Natural killer cell (primary cell): ENCODE data around the gene AIFM3. TPM values are rescaled to one million over a fixed set of nuclear protein-coding genes. Genes with fewer than 3 reads are reported as not detected.
"Not testable (repeated sequence)": the region's sequence is repeated elsewhere in the genome, so short reads cannot be mapped to it uniquely, and the experiment has no call there.

Experiments
- ATAC-seq, 3 donors: fragments of 150-1000 bp in 2 of 3; fragments of 200-7000 bp in 1 of 3; cut with Tn5 transposase; 1 replicate in 1 of 3; 2 replicates in 2 of 3; pipeline ENCODE4 v1.10.0; 2021; ENCODE audit warnings: mild to moderate bottlenecking in 2 of 3, moderate library complexity in 2 of 3
- DNase-seq, 2 donors: peaks; one replicate each; pipeline versions ENCODE4 v3.0.0 to v3.0.0-alpha.2; 2013 to 2021; ENCODE audit warnings: mixed read lengths in 1 of 2
- H3K27ac ChIP-seq: one replicate; pipeline ENCODE4 v1.5.1; 2013; ENCODE audit warnings: mild to moderate bottlenecking, low read length
- H3K27me3 ChIP-seq: one replicate; pipeline ENCODE4 v1.6.1; 2013; ENCODE audit warnings: low read length; ENCODE audit not compliant: control insufficient read depth, insufficient read depth
- H3K36me3 ChIP-seq: one replicate; pipeline ENCODE4 v1.6.1; 2013; ENCODE audit warnings: low read length; ENCODE audit not compliant: control insufficient read depth, insufficient read depth
- H3K4me1 ChIP-seq: one replicate; pipeline ENCODE4 v1.6.1; 2013; ENCODE audit warnings: low read length; ENCODE audit not compliant: control insufficient read depth, insufficient read depth
- H3K4me3 ChIP-seq: one replicate; pipeline ENCODE4 v1.5.1; 2013; ENCODE audit warnings: low read length
- H3K9me3 ChIP-seq: one replicate; pipeline ENCODE4 v1.6.1; 2013; ENCODE audit warnings: low read length; ENCODE audit not compliant: control insufficient read depth, insufficient read depth
- H3K27ac Mint-ChIP-seq, 2 donors: one replicate each; pipeline ENCODE4 v1.8.0; 2022; ENCODE audit warnings: mild to moderate bottlenecking in 2 of 2, mixed read lengths in 2 of 2, moderate library complexity in 1 of 2
- H3K27me3 Mint-ChIP-seq, 2 donors: one replicate each; pipeline ENCODE4 v1.8.0; 2022; ENCODE audit warnings: low read depth in 2 of 2, mixed read lengths in 2 of 2
- H3K36me3 Mint-ChIP-seq: one replicate; pipeline ENCODE4 v1.8.0; 2022; ENCODE audit warnings: mixed read lengths
- H3K4me1 Mint-ChIP-seq, 2 donors: one replicate each; pipeline ENCODE4 v1.8.0; 2022; ENCODE audit warnings: mixed read lengths in 2 of 2
- H3K4me3 Mint-ChIP-seq: one replicate; pipeline ENCODE4 v1.8.0; 2022; ENCODE audit warnings: mild to moderate bottlenecking, moderate library complexity, mixed read lengths
- H3K9me3 Mint-ChIP-seq, 2 donors: one replicate each; pipeline ENCODE4 v1.8.0; 2022; ENCODE audit warnings: mixed read lengths in 2 of 2
- CTCF ChIP-seq: fragments of 200-600 bp; IDR thresholded peaks from one replicate; pipeline ENCODE4 v1.8.0; 2022; ENCODE audit warnings: antibody characterized with exemption
- WGBS: methylation state at CpG from one replicate; pipeline ENCODE4 v1.1.7; 2013; ENCODE audit warnings: missing lambda C conversion rate; ENCODE audit not compliant: insufficient coverage; 5-methylcytosine and 5-hydroxymethylcytosine counted together
- intact Hi-C: fragments of 100-400 bp; cut with micrococcal nuclease; formaldehyde crosslinking; loops from one replicate; pipeline ENCODE4 v1.14.2; 2022
- total RNA-seq, 4 donors: library from RNA; stranded (reverse); fragments of 120-200 nt in 1 of 4; gene quantifications; one replicate each; pipeline versions ENCODE4 v1.2.3 to v1.2.4, GENCODE V29; 2013 to 2022

The AIFM3 gene
- total RNA-seq, 3 donors from 2014 or later (not counting 1 experiment from before 2014, with no cell fraction given): 1.5 to 2.3 (median 2.2) TPM

GRCh38 chr22:20968281-20968977 is 1.4 kb downstream of the AIFM3 start:
- H3K27me3 Mint-ChIP-seq: peaks cover 5 to 10% of the 10 kb centered on the region in 2 donors
- intact Hi-C loops: no loop called here
- no peaks in the 10 kb centered on the region for H3K9me3 Mint-ChIP-seq
- no peaks in the 10 kb centered on the region for H3K36me3 Mint-ChIP-seq
- H3K4me3 Mint-ChIP-seq: no peak overlapping the region
- no peak overlapping the region for H3K27ac Mint-ChIP-seq
- no peak for DNase-seq
- TF ChIP-seq CTCF: no peak
- WGBS: 87% methylated on average over 5 of the region's 7 CpGs
- Histone ChIP-seq H3K36me3 (no peaks in the 10 kb centered on the region), H3K4me1 (peaks cover 43% of the 10 kb centered on the region), H3K4me3 (no peak overlapping the region), H3K27me3 (peaks cover 9% of the 10 kb centered on the region), H3K27ac (no peak overlapping the region), H3K9me3 (no peaks in the 10 kb centered on the region)
- peaks cover 5% of the 10 kb centered on the region in 2 donors for H3K4me1 Mint-ChIP-seq
- ATAC-seq: no peak

GRCh38 chr22:20970939-20971657 is 4.0 kb downstream of the AIFM3 start:
- Histone ChIP-seq H3K4me3 (no peak overlapping the region), H3K4me1 (peaks cover 24% of the 10 kb centered on the region), H3K36me3 (no peaks in the 10 kb centered on the region), H3K9me3 (no peaks in the 10 kb centered on the region), H3K27me3 (no peaks in the 10 kb centered on the region), H3K27ac (no peak overlapping the region)
- DNase-seq (no peak), ATAC-seq (no peak)
- no peaks in the 10 kb centered on the region for H3K27me3 Mint-ChIP-seq
- WGBS: 87% methylated on average over 3 of the region's 4 CpGs
- H3K4me1 Mint-ChIP-seq: no peaks in the 10 kb centered on the region
- H3K27ac Mint-ChIP-seq: no peak overlapping the region
- no peaks in the 10 kb centered on the region for H3K36me3 Mint-ChIP-seq
- H3K9me3 Mint-ChIP-seq: no peaks in the 10 kb centered on the region
- intact Hi-C loops: no loop called here
- TF ChIP-seq CTCF: no peak
- H3K4me3 Mint-ChIP-seq: no peak overlapping the region

GRCh38 chr22:20972014-20972694 is 5.1 kb downstream of the AIFM3 start:
- 73% methylated on average over 10 of the region's 11 CpGs for WGBS
- intact Hi-C loops, H3K36me3 Mint-ChIP-seq, DNase-seq, H3K4me1 Mint-ChIP-seq, H3K9me3 ChIP-seq, H3K36me3 ChIP-seq, H3K27me3 Mint-ChIP-seq, H3K9me3 Mint-ChIP-seq, H3K4me3 ChIP-seq, H3K27me3 ChIP-seq, H3K27ac ChIP-seq, ATAC-seq, H3K27ac Mint-ChIP-seq, H3K4me3 Mint-ChIP-seq: not testable (repeated sequence)
- H3K4me1 ChIP-seq: peaks cover 23% of the 10 kb centered on the region

GRCh38 chr22:20972933-20973577 is 6.0 kb downstream of the AIFM3 start:
- Histone ChIP-seq H3K9me3 (no peaks in the 10 kb centered on the region), H3K4me1 (peaks cover 21% of the 10 kb centered on the region), H3K27ac (no peak overlapping the region), H3K27me3 (no peaks in the 10 kb centered on the region), H3K36me3 (no peaks in the 10 kb centered on the region), H3K4me3 (no peak overlapping the region)
- intact Hi-C loops: no loop called here
- Mint-ChIP-seq H3K36me3 (no peaks in the 10 kb centered on the region), H3K9me3 (no peaks in the 10 kb centered on the region), H3K27me3 (no peaks in the 10 kb centered on the region), H3K27ac (no peak overlapping the region), H3K4me3 (no peak overlapping the region), H3K4me1 (no peaks in the 10 kb centered on the region)
- TF ChIP-seq CTCF: no peak
- WGBS: 83% methylated on average over 15 of the region's 21 CpGs
- ATAC-seq: no peak
- DNase-seq: no peak
